Thyroid gland (tissue), 4 donors: ENCODE results near the gene ADAM22.
A peak's percentile ranks its signal among the peaks of the same experiment; 100 is the strongest.

ENCODE experiments used
- CTCF ChIP-seq, 6 experiments: fragments of 200-600 bp in 3 of 6; fragments of 450-650 bp in 3 of 6; sonication (generic) in 3 of 6; IDR thresholded peaks; one replicate each; pipeline ENCODE4 v1.5.1; 2016 to 2019; ENCODE audit warnings: antibody characterized with exemption in 6 of 6, mild to moderate bottlenecking in 2 of 6, inconsistent platforms in 1 of 6, moderate library complexity in 1 of 6
- POLR2A ChIP-seq, 2 donors: fragments of 450-650 bp; IDR thresholded peaks; one replicate each; pipeline ENCODE4 v1.6.1; 2017; ENCODE audit warnings: antibody characterized with exemption in 2 of 2, mild to moderate bottlenecking in 2 of 2, moderate library complexity in 1 of 2

- TF ChIP-seq CTCF (IDR thresholded peaks at IDR 0.05), result peak in 5 of 6 experiments; percentile 16 to 76 (median 61)
- no peak for TF ChIP-seq POLR2A (IDR thresholded peaks at IDR 0.05)
These were observed 177.2 kb downstream of the ADAM22 start for GRCh38 chr7:88111140-88111743.
